Cardiac muscle cell (in vitro differentiated cells and primary cell): Measurements from ENCODE around the gene HSFX4. TPM values are rescaled to one million over a fixed set of nuclear protein-coding genes. Genes with fewer than 3 reads are reported as not detected.
A peak's percentile ranks its signal among the peaks of the same experiment; 100 is the strongest.
"Not testable (repeated sequence)": the region's sequence is repeated elsewhere in the genome, so short reads cannot be mapped to it uniquely, and the experiment has no call there.

ENCODE experiments used
- DNase-seq, 2 donors: peaks; one replicate each; pipeline versions ENCODE4 v3.0.0 to v3.0.0-alpha.2; 2010 to 2017; ENCODE audit warnings: low read depth in 1 of 2, low spot score in 1 of 2
- H3K27ac ChIP-seq: fragments of 200-600 bp; sonication (generic); 2 replicates; pipeline ENCODE4 v1.5.1; 2016
- H3K27me3 ChIP-seq: fragments of 200-600 bp; sonication (generic); 2 replicates; pipeline ENCODE4 v1.6.0; 2016; ENCODE audit warnings: control low read depth
- H3K36me3 ChIP-seq: fragments of 200-600 bp; sonication (generic); 2 replicates; pipeline ENCODE4 v1.5.1; 2016; ENCODE audit warnings: control low read depth
- H3K4me1 ChIP-seq: fragments of 200-600 bp; sonication (generic); 2 replicates; pipeline ENCODE4 v1.8.1; 2017; ENCODE audit warnings: low read depth, mild to moderate bottlenecking, mixed run types
- H3K4me3 ChIP-seq: fragments of 200-600 bp; sonication (generic); 2 replicates; pipeline ENCODE4 v1.5.1; 2016; ENCODE audit warnings: mild to moderate bottlenecking
- H3K9me3 ChIP-seq: fragments of 200-600 bp; sonication (generic); 2 replicates; pipeline ENCODE4 v1.5.1; 2017; ENCODE audit warnings: low read depth, mild to moderate bottlenecking, control low read depth
- CTCF ChIP-seq: IDR thresholded peaks from 2 replicates; pipeline ENCODE4 v1.5.1; 2012; ENCODE audit warnings: low read depth, mild to moderate bottlenecking, low read length
- polyA plus RNA-seq: library from polyadenylated mRNA; unstranded; fragments of >200 nt; fragmentation: Nextera tagmentation; extraction: Ambion mirVana; gene quantifications from 2 replicates; pipeline ENCODE4 v1.2.1, GENCODE V29; 2016
- total RNA-seq: library from RNA; depleted of rRNA; stranded (reverse); fragments of >200 nt; gene quantifications from 2 replicates; pipeline ENCODE4 v1.2.3, GENCODE V29; 2016

HSFX4 gene
- total RNA-seq = not detected in 2 replicates
- polyA plus RNA-seq = not detected in 2 replicates

GRCh38 chrX:149929400-149929799 is at the start of gene HSFX4:
Gene HSFX4, plus strand, starts transcription at chrX:149929573. Its CDS starts 72 bp downstream, at chrX:149929645.
- not testable (repeated sequence) for H3K9me3 ChIP-seq, H3K27ac ChIP-seq, H3K4me1 ChIP-seq, DNase-seq, H3K4me3 ChIP-seq, H3K36me3 ChIP-seq, H3K27me3 ChIP-seq

GRCh38 chrX:149881081-149881711 is 48.2 kb upstream of the HSFX4 start, which contains the start of gene MAGEA8:
Gene MAGEA8, plus strand, starts transcription at chrX:149881183. Its CDS starts 3,090 bp downstream, at chrX:149884273.
- Histone ChIP-seq H3K36me3 (no peaks in the 10 kb centered on the region), H3K27ac (no peak within 1 kb of the TSS), H3K27me3 (no peaks in the 10 kb centered on the region), H3K4me1 (no peaks in the 10 kb centered on the region), H3K4me3 (no peak within 1 kb of the TSS), H3K9me3 (no peaks in the 10 kb centered on the region)
- DNase-seq = no peak
- no peak for TF ChIP-seq CTCF

- H3K4me1 ChIP-seq, H3K36me3 ChIP-seq, H3K27me3 ChIP-seq, H3K4me3 ChIP-seq, H3K27ac ChIP-seq, DNase-seq, H3K9me3 ChIP-seq: not testable (repeated sequence)
These were observed 38.5 kb upstream of the HSFX4 start for GRCh38 chrX:149890828-149891227.

GRCh38 chrX:149898554-149898953 is 30.8 kb upstream of the HSFX4 start:
- Histone ChIP-seq H3K9me3 (no peaks in the 10 kb centered on the region), H3K4me3 (no peak overlapping the region), H3K36me3 (no peaks in the 10 kb centered on the region), H3K27ac (no peak overlapping the region), H3K4me1 (no peaks in the 10 kb centered on the region), H3K27me3 (no peaks in the 10 kb centered on the region)
- DNase-seq = no peak
- TF ChIP-seq CTCF = no peak

- DNase-seq = peak in 1 of 2 donors; percentile 21
These were observed 25.3 kb upstream of the HSFX4 start for GRCh38 chrX:149903889-149904748.

GRCh38 chrX:149908308-149908707 is 21.1 kb upstream of the HSFX4 start:
- Histone ChIP-seq H3K4me1 (no peaks in the 10 kb centered on the region), H3K27ac (no peak overlapping the region), H3K4me3 (no peak overlapping the region), H3K36me3 (no peaks in the 10 kb centered on the region), H3K9me3 (no peaks in the 10 kb centered on the region), H3K27me3 (no peaks in the 10 kb centered on the region)
- TF ChIP-seq CTCF = no peak
- no peak for DNase-seq

More at GRCh38 chrX:149903889-149904748, 25.3 kb upstream of the HSFX4 start:
- Histone ChIP-seq H3K27me3 (no peaks in the 10 kb centered on the region), H3K36me3 (no peaks in the 10 kb centered on the region), H3K4me1 (no peaks in the 10 kb centered on the region), H3K9me3 (no peaks in the 10 kb centered on the region), H3K27ac (no peak overlapping the region), H3K4me3 (no peak overlapping the region)
- peak; percentile 32 for TF ChIP-seq CTCF
